ENCODE data around the gene ZGLP1.
"Not testable (repeated sequence)": the region's sequence is repeated elsewhere in the genome, so short reads cannot be mapped to it uniquely, and the experiment has no call there.

Gene ZGLP1

DNA sequence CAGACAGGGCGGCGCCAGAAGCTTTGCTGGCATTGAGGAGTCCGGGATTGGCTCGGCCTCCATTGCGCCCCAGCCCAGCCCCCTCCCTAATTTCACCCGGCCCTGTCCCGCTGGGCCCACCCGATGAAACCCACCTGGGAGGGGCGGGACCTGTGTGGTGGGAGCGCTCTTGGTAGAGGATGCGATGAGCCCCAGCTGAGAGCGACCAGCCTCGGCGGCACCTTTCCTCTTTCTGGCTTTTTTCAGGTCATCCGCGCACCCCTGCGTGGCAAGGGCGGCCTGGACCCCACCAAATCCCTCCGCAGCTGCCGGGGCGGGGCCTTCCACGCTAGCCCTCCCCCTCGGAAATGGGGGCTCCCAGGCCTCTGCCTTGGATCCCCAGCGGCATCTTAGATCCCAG lies at the start of gene ZGLP1:
ZGLP1 (minus strand) TSS at position 393 of the 400 bp plus-strand sequence.
- no peak for DNase-seq

GRCh38 chr19:10356431-10356830 lies 46.8 kb upstream of the ZGLP1 start:
- DNase-seq = no peak

- peak; percentile 63 for DNase-seq
Observed at GRCh38 chr19:10353793-10354391, 44.3 kb upstream of the ZGLP1 start.

- DNase-seq = no peak
Observed at GRCh38 chr19:10352764-10353671, 43.4 kb upstream of the ZGLP1 start.

GRCh38 chr19:10346509-10346908 lies 36.9 kb upstream of the ZGLP1 start:
- DNase-seq = no peak

DNA sequence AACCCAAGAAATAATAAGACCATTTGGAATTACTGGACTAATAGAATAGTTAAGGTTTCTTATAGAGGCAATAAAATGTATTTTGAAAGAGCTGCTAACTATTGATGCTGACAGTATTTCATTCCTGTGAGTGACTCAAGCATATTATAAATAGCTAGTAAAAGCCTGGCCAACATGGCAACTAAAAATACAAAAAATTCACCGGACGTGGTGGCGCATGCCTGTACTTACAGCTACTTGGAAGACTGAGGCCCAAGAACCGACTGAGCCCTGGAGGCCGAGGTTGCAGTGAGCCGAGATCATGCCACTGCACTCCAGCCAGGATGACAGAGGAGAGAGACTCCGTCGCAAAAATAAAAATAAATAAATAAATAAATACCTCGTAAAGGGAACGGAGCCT lies 35.2 kb upstream of the ZGLP1 start:
- no peak for DNase-seq

DNA sequence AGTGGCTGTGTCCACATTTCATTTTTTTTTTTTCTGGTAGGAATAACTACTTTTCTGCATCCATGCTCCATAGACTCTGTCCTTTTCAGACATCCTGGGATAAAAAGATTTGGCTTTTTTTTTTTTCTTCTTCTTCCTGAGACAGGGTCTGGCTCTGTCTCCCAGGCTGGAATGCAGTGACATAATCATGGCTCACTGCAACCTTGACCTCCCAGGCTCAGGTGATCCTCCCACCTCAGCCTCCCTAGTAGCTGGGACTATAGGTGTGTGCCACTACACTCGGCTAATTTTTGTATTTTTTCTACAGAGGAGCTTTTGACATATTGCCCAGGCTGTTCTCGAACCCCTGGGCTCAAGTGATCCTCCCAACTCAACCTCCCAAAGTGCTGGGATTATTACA lies 33.9 kb upstream of the ZGLP1 start:
- no peak for DNase-seq

DNA sequence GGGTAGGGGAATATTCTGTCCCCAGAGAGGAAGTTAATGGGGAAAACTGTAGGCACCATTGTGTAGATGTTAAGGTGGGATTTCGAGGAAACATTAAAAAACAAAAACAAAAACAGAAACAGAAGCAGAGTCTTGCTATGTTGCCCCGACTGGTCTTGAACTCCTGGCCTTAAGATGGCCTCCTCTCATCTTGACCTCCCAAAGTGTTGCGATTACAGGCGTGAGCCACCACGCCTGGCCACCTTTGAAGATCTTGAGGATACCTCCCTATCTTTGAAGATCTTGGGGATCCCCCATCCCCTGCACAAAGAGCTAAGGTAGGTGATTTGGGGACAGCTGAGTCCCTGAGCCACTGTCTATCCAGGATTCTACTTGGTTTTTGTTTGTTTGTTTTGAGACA lies 30.4 kb upstream of the ZGLP1 start:
- DNase-seq = no peak

DNA sequence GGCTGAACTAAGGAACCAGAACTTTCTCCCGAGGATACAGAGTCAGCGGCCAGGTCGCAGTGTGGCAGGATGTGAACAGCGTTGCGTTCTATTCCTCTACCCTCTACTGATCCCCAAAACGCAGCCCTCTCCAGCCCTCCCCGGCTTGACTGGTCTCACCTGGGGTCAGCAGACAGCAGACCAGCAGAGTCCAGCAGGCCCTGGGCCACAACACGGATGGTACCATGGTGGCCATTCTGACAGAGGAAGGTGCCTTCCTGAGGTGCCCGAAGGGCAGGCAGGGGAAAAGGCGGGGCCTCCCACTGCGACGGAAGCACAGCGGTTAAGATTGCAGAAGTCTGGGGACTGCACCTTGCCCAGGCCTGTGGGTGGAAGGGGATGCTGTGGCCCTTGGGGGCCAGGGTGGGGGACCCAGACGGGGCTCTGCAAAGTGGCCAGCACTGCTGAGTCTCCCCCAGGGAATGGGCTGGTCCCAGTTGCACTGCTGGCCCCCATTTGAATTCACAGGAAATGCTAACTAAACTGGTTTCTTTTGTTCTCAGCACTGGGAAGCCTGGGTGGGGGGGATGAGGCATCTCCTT lies 29.9 kb upstream of the ZGLP1 start, which contains the start of gene ICAM3:
ICAM3 (minus strand) TSS at position 245 of the 581 bp plus-strand sequence; CDS start at position 235, 10 bp downstream.
- DNase-seq = peak; percentile 61

- no peak for DNase-seq
Observed at GRCh38 chr19:10338940-10339339, 29.3 kb upstream of the ZGLP1 start.

DNA sequence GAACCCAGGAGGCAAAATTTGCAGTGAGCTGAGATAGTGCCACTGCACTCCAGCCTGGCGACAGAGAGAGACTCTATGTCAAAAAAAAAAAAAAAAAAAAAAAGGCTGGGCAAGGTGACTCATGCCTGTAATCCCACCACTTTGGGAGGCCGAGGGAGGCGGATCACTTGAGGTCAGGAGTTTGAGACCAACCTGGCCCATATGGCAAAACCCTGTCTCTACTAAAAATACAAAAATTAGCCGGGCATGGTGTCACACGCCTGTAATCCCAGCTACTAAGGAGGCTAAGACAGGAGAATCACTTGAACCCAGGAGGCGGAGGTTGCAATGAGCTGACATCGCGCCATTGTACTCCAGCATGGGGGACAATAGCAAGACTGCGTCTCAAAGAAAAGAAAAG lies 27.1 kb upstream of the ZGLP1 start:
- DNase-seq = not testable (repeated sequence)

DNA sequence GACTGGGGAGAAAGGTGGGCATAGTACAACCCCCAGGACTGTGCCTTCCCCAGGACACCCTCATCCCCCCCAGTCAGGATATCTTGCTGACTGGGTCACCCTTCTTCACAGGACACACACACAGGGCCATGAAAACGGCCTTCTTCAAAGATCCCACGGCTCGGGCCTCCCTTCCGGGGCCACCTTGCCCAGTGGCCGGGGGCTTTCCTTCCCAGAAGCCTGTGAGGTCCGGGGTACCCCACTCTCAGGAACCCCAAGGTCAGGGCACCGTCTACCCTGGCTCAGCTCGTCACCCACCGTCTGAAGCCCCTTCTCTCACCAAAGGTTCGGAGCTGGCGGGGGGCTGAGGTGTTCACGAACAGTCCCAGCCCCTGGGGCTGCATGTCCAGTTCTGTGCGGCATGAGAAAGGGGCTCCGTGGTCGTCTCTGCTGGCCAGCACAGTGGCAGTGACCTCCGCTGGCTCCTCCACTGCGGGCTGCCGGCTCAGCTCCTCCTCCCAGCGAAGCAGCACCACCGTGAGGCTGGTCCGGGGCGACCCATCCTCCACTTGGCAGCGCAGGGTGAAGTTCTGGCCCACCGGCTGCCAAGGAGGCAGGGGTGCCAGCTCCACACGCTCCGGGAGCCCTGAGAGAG lies 25.9 kb upstream of the ZGLP1 start:
- no peak for DNase-seq

DNA sequence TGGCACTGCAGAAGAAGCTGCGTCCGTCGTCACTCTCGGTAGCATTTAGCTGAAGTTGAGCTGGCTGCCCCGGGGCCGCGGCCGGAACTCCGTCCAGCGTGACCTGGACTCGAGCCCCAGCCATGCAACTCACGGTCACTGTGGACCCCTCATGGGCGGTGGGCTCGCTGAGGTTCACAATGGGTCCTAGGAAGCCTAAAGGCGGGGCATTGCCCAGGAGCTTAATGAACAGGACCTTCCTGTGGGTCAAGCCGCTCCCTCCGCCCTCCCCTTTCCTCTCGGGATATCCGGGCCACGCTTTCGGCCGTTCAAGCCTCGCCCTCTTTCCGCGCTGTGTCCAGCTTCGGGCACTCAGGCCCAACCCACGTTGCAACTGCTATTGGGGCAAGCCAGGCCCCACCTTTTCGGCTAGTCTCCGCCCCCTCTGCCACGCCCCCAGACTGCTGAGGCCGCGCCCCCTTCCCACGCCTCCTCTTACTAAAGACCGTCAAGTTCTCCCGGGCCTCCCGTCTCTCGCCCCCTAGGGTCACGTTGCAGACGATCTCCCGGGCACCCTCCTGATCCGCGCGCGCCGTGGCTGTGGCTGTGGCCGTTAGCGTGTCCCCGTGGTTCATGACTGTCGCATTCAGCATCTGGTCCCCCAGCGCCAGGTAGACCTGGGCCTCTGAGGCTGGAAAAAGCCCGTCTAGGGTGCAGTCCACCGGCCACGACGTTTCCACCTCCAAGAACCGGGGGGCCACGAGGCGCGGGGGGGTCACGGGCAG lies 25.2 kb upstream of the ZGLP1 start:
- peak; percentile 49 for DNase-seq

DNA sequence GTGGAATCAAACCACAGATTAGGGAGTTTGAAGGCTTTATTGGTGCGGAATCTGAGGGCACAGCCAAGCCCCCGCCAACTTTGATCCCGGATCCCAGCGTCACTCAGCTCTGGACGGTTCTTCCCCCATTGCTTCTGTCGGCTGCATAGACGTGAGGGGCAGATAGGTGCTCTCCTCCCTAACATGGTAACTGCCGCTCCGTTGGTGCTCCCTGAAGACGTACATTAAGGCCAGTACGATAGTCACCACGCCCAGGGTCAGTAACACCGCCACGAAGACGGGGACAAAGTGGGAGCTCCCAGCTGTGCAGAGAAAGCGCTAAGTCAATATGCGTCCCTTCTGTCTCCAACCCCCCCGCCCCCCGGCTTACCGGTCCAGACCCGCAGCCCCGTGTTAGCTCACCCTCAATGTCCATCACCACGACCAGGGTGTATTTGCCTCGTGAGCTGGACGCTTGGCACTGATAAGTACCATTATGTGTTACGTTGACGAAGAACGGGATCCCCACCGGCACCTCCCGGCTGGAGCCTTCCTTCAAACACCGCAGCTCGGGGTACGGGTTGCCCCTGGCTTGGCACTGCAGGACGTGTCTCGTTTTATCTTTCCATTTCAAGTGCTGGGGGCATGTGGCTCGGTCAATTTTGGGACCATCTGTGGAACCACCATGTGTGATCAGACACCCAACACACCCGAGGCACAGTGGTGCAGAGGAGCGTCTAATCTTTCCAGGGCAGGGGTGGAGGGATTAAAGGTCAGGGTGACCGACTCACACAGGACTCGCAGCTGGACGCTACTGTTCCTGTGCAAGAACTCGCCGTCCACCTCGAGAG lies 24.4 kb upstream of the ZGLP1 start:
- DNase-seq = no peak

GRCh38 chr19:10332965-10333757 lies 23.5 kb upstream of the ZGLP1 start, which contains the start of gene RAVER1:
TSS of gene RAVER1 (minus strand) at chr19:10333529. CDS start at chr19:10333507, 22 bp downstream.
- peak; percentile 99 for DNase-seq

DNA sequence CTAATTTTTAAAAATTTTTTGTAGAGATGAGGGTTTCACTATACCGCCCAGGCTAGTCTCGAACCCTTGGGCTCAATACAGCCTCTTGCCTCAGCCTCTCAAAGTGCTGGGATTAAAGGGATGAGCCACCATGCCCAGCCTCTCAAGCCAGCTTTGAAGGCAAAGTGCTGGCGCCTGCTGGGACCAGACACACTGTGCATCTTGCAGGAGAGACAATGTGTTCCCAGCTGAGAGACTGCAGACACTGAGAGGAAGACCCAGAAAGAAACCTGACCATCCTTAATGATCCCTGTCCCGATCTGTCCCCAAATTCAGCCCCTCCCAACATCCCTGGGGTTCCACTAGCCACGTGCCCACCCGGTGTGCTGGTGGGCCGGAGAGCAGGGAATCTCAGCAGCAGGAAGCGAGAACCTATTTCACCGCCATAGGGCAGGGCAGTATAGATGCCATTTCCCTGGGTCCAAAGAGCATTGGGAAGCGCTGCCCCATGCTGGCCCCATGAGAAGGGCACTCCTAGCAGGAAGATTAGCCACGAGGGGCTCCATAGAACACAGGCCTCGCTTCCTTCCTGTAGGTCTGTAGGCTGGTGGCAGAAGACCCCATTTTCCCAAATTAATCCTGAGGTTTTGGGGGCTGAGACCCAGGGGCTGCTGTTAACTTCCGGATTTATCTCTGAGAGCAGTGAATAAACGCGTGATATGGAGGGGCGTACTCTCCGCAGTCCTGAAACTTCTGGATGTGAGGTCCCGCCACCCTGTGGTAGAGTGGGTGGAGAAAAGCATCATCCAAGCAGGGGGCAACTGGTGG lies 22.7 kb upstream of the ZGLP1 start:
- DNase-seq = no peak

GRCh38 chr19:10329555-10329954 lies 19.9 kb upstream of the ZGLP1 start:
- DNase-seq = no peak

DNA sequence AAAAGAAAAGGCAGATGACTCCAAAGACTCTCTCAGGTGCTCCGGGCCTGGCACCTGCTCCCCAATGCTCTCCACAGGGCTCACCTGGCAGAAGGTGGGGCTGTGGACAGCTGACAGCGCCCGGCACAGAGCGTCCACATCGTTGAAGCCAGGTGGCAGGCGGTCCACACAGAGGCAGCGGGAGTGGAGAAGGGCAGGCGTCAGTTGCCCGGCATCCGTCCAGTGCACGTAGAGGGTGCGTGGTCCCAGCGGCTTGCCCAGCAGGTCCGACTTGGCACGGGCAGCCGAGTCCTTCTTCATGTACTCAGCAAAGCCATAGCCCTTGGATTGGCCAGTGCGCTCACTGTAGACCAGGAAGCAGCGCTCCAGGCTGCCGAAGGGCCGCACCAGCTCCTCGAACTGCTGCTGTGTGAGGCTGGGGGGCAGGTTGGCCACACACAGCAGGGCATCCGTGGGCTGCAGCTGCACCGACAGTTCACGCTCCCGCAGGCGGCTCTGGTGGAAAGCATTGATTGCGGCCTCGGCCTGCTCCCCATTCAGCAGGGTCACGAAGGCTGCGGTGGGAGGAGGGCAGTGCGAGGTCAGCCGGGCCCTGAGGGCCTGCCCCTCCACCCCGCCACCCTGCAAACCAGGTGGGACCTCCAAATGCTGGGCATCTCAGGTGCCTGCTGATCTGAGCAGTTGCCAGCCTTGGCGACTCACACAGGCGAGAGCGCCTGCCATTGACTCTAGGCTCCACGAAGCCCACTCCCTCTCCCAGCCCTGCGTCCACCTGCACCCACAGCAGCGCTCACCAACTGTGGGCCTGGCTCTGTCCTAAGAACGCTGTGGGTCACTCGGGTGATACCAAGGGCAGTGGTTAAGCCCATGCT lies 19.2 kb upstream of the ZGLP1 start:
- DNase-seq = no peak

DNA sequence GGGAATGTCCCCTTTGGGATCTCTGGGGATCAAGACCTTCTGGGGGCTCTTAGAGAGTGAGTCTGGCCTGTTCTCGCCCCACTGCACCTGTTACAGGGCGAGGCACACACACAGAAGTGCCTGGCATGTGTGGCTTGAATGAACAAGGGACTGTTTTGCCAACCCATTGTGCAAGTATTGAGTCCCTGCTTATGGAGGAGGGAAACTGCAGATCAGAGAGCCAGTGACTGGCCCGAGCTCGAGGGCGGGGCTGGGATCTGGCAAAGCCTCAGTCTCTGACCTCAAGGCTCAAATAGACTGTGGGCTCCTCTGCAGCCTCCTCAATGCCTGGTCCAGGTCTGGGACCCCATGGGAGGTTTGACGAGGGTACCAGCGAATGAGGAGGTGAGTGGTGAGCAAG lies 18.2 kb upstream of the ZGLP1 start:
- DNase-seq = no peak
